Measurements from ENCODE around the gene DDX1. TPM values are rescaled to one million over a fixed set of nuclear protein-coding genes. Genes with fewer than 3 reads are reported as not detected.

The DDX1 gene
- total and polyA plus RNA-seq, 9 of the 15 experiments (the other 6 are each of a cell fraction or from before 2014, with no cell fraction given): 116 to 277 (median 232) TPM

DNA sequence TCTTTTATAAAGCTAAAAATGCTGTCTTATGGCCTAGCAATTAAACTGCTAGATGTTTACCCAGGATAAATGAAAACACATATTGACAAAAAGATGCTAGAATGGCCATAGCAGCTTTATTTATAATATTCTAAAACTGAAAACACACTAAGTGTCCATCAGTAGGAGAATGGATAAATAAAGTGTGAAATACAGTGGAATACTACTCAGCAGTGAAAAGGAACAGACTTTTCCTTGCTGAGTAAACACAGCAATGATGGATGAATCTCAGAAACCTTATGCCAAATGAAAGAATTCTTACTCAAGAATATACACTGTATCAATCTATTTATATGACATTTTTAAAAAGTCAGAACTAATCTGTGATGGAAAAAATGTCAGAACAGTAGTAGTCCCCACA lies 33.2 kb downstream of the DDX1 start:
- Histone ChIP-seq H3K27ac (ENCODE audit: extremely low read depth, low read depth, low read length) (no peak overlapping the region), H3K4me3 (no peak overlapping the region), H4K20me1 (replicated peaks; ENCODE audit: control insufficient read depth, insufficient read depth, low read length) (no peaks in the 10 kb centered on the region), H3K27me3 (ENCODE audit: control insufficient read depth in 2 of 2, insufficient read depth in 2 of 2, low read length in 2 of 2) (no peaks in the 10 kb centered on the region), H3K4me1 (replicated peaks in 1 of 2; ENCODE audit: control insufficient read depth in 2 of 2, insufficient read depth in 2 of 2, low read length in 2 of 2) (no peaks in the 10 kb centered on the region), H2AFZ (ENCODE audit: low read depth, low read length) (no peak overlapping the region), H3K9ac (ENCODE audit: insufficient read depth in 1 of 2, low read depth in 2 of 2, low read length in 2 of 2) (no peak overlapping the region), H3K9me1 (ENCODE audit: control insufficient read depth, insufficient read depth, low read length) (no peaks in the 10 kb centered on the region), H3K79me2 (ENCODE audit: control insufficient read depth, insufficient read depth, low read length) (no peaks in the 10 kb centered on the region), H3K36me3 (ENCODE audit: control insufficient read depth, insufficient read depth, low read length) (peaks cover 99% of the 10 kb centered on the region), H3K9me3 (replicated peaks; ENCODE audit: control insufficient read depth, insufficient read depth, low read depth, low read length) (no peaks in the 10 kb centered on the region), H3K4me2 (ENCODE audit: insufficient read depth, low read length) (no peak overlapping the region)
- TF ChIP-seq BCOR (IDR thresholded peaks at IDR 0.05): peak; percentile 30; the same call in 1 of the 2 replicates
- TF ChIP-seq PTRF (tag; IDR thresholded peaks at IDR 0.05): no peak
- peak; percentile 98 for TF ChIP-seq ZNF146 (CRISPR knock-in tag; IDR thresholded peaks at IDR 0.05; ENCODE audit: unreplicated experiment)
- no peak for TF ChIP-seq SMC3 (conservative IDR thresholded peaks at IDR 0.05; ENCODE audit: insufficient read depth, low read depth, low read length)
- TF ChIP-seq CHAMP1 (IDR thresholded peaks at IDR 0.05): no peak
- peak; percentile 80 for TF ChIP-seq RBM25 (IDR thresholded peaks at IDR 0.05; ENCODE audit: low read depth, low read length, severe bottlenecking)
- POLR2A ChIA-PET: no interaction called here
- BruUV-seq (replicated peaks): no TSS peak
- DNase-seq (ENCODE audit: extremely low read depth in 1 of 4, low spot score in 3 of 4): no peak
- intact Hi-C loops (cut with micrococcal nuclease) (no loop called here), in situ Hi-C loops (cut with MboI) (no loop called here)
- CTCF ChIA-PET (ENCODE audit: low intra/inter-chr PET ratio): no interaction called here
- no peak for FAIRE-seq
- ATAC-seq: no peak

Data from K562 (cell line).